COLO829 (cell line): ENCODE measurements around the gene COX6B1.
"Not testable (repeated sequence)": the region's sequence is repeated elsewhere in the genome, so short reads cannot be mapped to it uniquely, and the experiment has no call there.

Experiments used
- DNase-seq: peaks from one replicate; pipeline ENCODE4 v3.0.0; 2012; ENCODE audit warnings: low spot score

The COX6B1 gene

GRCh38 chr19:35648017-35648961, at the start of gene COX6B1:
Gene COX6B1, plus strand, starts transcription at chr19:35648323. Its CDS starts 2,921 bp downstream, at chr19:35651244.
- DNase-seq = peak; percentile 99

- DNase-seq = no peak
These were observed 46.2 kb upstream of the COX6B1 start for GRCh38 chr19:35601971-35602370.

- DNase-seq = not testable (repeated sequence)
These were observed 43.7 kb upstream of the COX6B1 start for GRCh38 chr19:35604436-35604835.

GRCh38 chr19:35607170-35607569, 41.0 kb upstream of the COX6B1 start:
- DNase-seq = not testable (repeated sequence)

- DNase-seq = no peak
These were observed 40.5 kb upstream of the COX6B1 start for GRCh38 chr19:35607661-35608060.

GRCh38 chr19:35608251-35608650, 39.9 kb upstream of the COX6B1 start:
- no peak for DNase-seq

- DNase-seq = no peak
These were observed 38.2 kb upstream of the COX6B1 start for GRCh38 chr19:35609851-35610353.

GRCh38 chr19:35612224-35612558, 35.9 kb upstream of the COX6B1 start:
- DNase-seq = no peak

GRCh38 chr19:35612559-35613321, 35.4 kb upstream of the COX6B1 start, which contains the start of gene HAUS5:
Gene HAUS5, plus strand, starts transcription at chr19:35612735. Its CDS starts 60 bp downstream, at chr19:35612795.
- peak; percentile 94 for DNase-seq

GRCh38 chr19:35613574-35613973, 34.5 kb upstream of the COX6B1 start:
- DNase-seq = no peak

GRCh38 chr19:35615036-35615435, 33.1 kb upstream of the COX6B1 start:
- no peak for DNase-seq

GRCh38 chr19:35618857-35619256, 29.3 kb upstream of the COX6B1 start:
- no peak for DNase-seq

- DNase-seq = no peak
These were observed 28.7 kb upstream of the COX6B1 start for GRCh38 chr19:35619290-35619923.

GRCh38 chr19:35620001-35620400, 28.1 kb upstream of the COX6B1 start:
- no peak for DNase-seq

GRCh38 chr19:35621708-35622107, 26.4 kb upstream of the COX6B1 start:
- DNase-seq = no peak

GRCh38 chr19:35622750-35623149, 25.4 kb upstream of the COX6B1 start:
- DNase-seq = no peak

- DNase-seq = no peak
These were observed 24.7 kb upstream of the COX6B1 start for GRCh38 chr19:35623327-35624010.

- DNase-seq = no peak
These were observed 19.9 kb upstream of the COX6B1 start for GRCh38 chr19:35628264-35628564.

GRCh38 chr19:35628565-35629331, 19.4 kb upstream of the COX6B1 start, which contains the start of gene RBM42:
Gene RBM42, plus strand, starts transcription at chr19:35629036. Its CDS starts 118 bp downstream, at chr19:35629154.
- DNase-seq = peak; percentile 97

GRCh38 chr19:35629332-35629633, 18.8 kb upstream of the COX6B1 start:
- DNase-seq = no peak
